Measurements from ENCODE around the gene FBXO7.
A peak's percentile ranks its signal among the peaks of the same experiment; 100 is the strongest.
"Not testable (repeated sequence)": the region's sequence is repeated elsewhere in the genome, so short reads cannot be mapped to it uniquely, and the experiment has no call there.

FBXO7 gene

GRCh38 chr22:32474635-32475467 lies at the start of gene FBXO7:
TSS of gene FBXO7 (plus strand) at chr22:32474811. CDS start at chr22:32475003, 192 bp downstream.
- peak; percentile 93 for DNase-seq (ENCODE audit: low read depth)

GRCh38 chr22:32426881-32427280 lies 47.7 kb upstream of the FBXO7 start:
- DNase-seq (ENCODE audit: low read depth) = no peak

DNA sequence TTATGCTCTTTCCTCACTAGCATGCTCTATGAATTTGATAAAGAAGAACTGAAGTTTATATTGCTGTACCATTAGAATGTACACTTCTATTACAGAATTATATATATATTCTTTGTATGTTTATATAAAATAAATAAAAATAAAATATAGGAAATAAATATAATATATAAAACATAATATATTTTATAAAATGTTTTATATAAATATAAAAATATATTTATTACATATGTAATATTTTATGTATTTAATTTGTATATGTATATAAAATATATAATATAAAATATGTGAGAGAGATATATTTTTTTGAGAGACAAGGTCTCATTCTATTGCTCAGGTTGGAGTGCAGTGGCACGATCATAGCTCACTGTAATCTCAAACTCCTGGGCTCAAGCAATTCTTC lies 44.3 kb upstream of the FBXO7 start:
- DNase-seq (ENCODE audit: low read depth) = no peak

DNA sequence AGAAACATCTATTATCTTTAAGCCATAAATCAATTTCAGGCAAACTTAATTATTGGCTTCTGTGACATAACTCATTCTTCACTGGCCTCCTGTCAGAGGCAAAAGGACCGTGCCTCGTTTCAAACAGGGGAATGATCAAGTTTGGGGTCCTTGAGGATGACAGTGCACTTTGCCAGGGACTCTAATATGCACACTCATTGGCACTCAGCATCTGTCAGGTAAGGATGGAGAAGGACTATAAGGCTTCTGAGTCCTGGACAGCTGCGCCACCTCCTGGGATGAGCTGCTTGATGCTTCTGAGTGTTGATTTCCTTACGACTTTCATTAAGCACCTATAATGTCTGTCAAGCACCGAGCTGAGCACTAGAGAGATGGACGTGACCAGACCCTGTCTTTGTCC lies 30.5 kb upstream of the FBXO7 start:
- DNase-seq (ENCODE audit: low read depth) = no peak

GRCh38 chr22:32446321-32446720 lies 28.3 kb upstream of the FBXO7 start:
- no peak for DNase-seq (ENCODE audit: low read depth)

DNA sequence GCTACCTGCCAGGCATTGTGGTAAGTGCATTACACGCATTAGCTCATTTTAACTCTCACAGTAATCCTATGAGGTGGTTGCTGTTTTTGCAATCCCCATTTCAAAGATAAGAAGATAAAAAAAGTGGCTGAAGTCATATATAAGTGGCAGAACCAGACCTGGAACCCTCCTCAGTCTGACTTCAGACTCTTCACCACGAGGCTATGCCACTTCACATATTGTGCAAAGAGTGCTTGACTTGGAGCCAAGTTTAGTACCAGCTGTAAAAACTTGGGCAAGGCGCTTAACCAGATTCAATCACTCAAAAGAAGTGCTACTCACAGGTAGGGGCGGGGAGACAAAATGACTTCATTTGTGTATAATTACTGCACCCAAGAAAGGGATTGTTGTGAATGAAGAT lies 25.6 kb upstream of the FBXO7 start:
- DNase-seq (ENCODE audit: low read depth) = no peak

DNA sequence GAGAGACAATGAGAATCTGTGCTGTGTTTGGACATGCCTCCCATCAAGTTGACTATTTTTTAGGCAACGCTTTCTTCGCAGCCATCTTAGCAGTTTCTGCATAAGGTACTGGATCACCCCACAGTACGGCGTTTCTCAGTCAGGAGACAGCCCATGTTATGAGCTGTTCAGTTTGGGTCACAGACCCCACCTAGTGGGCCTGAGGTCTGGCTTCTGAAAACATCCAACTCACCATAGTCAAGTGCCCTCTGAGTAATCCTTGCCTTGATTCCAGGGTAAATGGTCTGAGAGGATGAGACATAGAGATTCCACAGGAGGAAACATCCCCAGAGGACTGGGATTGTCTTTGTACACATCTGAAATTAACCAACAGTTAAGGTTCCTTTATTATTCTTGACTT lies 17.6 kb upstream of the FBXO7 start:
- no peak for DNase-seq (ENCODE audit: low read depth)

DNA sequence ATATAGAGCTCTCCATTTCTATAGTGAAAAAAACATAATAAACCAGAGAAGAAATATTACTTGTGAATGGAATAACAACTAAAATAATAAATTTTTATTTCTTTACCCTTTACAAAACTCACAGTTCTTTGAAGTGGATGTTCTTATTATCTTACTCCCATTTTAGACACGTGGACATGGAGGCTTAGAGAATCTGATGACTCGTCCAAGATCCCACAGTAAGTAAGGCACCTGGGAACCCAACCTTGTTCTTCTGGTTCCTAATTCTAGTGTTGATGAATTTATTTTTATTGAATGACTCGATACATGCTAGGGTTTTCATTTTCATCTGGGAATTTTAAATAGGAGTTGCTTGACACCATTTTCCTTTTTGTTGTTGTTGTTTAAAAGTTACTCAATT lies 12.2 kb upstream of the FBXO7 start:
- DNase-seq (ENCODE audit: low read depth) = no peak

DNA sequence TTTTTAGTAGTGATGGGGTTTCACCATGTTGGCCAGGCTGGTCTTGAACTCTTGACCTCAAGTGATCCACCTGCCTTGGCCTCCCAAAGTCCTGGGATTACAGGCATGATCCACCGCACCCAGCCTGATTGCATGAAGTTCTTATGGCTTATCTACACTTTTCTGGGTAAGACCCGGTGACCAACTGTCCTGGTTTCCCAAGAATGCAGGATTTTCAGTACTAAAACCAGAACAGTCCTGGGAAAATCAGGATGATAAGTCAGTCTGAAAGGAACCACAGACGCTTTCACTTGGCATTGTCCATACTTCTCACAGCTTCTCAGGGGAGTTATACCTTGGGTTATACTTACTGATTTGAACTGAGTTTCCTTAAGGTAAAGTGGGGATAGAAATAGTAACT lies 8.9 kb upstream of the FBXO7 start:
- no peak for DNase-seq (ENCODE audit: low read depth)

- no peak for DNase-seq (ENCODE audit: low read depth)
Observed at GRCh38 chr22:32466496-32466895, 8.1 kb upstream of the FBXO7 start.

GRCh38 chr22:32469799-32470212 lies 4.8 kb upstream of the FBXO7 start:
- peak; percentile 67 for DNase-seq (ENCODE audit: low read depth)

DNA sequence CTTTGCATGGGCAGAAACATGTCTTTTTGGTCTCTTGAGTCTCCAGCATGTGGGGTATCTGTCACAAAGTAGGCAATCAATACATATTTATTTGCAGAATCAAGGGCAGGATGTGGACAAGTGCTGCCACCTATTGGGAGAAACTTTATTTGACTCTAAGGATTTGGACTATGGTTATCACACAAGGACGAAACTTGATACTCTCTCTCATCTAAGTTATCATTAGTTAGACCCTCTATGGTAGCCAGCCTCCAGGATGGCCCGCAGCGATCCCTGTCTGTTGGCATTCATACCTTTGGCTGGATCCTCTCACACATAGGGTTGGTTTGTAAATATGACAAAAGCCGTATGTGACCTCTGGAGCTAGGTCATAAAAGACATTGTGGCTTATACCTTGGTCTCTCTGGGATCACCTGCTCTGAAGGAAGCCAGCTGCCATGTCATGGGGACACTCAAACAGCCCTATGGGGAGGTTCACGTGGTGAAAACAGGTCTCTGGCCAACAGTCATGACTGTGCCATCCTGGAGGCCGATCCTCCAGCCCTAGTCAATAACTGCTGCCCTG lies 1.1 kb upstream of the FBXO7 start:
- DNase-seq (ENCODE audit: low read depth) = peak; percentile 57

- DNase-seq (ENCODE audit: low read depth) = no peak
Observed at GRCh38 chr22:32475468-32476010, 928 bp downstream of the FBXO7 start.

GRCh38 chr22:32476281-32477195 lies 1.9 kb downstream of the FBXO7 start:
- DNase-seq (ENCODE audit: low read depth) = no peak

DNA sequence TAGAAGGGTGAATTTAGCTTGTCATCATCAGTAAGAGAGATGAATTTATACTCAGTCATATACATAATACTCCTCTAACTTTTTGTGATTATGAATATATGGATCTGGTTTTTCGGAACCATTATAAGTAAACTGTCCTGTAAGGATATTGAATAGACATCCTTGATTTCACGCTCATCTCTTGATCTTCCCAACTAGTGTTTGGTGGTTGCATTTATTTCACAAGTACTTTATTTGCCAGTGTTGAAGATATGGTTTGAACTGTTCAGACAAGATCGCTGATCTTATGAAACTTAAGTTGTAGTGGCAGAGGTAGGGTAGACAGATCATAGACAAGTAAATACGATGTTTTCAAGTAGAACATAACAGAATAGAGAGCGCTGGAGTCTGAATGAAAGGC lies 3.0 kb downstream of the FBXO7 start:
- no peak for DNase-seq (ENCODE audit: low read depth)

- not testable (repeated sequence) for DNase-seq (ENCODE audit: low read depth)
Observed at GRCh38 chr22:32478552-32478951, 3.9 kb downstream of the FBXO7 start.

GRCh38 chr22:32478994-32479393 lies 4.4 kb downstream of the FBXO7 start:
- no peak for DNase-seq (ENCODE audit: low read depth)

GRCh38 chr22:32480238-32480637 lies 5.6 kb downstream of the FBXO7 start:
- no peak for DNase-seq (ENCODE audit: low read depth)

DNA sequence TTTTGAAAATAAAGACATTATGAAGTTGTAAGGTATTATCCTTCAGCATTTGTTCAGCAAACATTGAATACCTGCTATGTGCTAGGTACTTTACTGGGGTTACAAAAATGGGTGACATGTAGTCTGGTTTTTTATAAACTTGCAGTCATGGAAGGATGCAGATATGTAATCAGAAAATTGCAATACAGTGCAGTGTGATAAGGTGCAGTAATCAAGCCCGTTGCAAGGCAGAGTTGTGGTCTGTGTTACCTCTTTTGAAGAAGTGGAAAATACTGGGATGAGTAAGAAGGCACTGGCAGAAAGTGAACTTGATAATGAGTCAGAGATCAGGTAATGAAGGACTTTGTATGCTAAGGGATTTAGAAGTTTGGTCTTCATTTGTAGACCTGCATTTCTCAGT lies 8.1 kb downstream of the FBXO7 start:
- DNase-seq (ENCODE audit: low read depth) = no peak

- DNase-seq (ENCODE audit: low read depth) = no peak
Observed at GRCh38 chr22:32486656-32487390, 12.2 kb downstream of the FBXO7 start.

DNA sequence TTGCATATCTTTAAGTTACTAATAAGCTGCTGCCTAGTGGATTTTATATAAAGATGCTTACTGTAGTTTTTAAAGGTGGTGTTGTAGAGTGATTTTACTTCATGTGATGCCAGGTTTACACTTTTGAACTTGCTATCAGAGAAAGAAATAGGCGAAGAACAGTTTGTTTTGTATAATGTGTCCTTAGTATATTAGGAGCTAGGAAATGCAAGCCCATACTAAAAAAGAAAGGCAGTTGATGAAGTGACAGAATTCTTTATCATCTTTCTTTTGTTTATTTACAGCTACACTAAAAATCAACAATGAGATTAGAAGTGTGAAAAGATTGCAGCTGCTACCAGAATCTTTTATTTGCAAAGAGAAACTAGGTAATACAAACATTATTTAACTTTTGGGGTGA lies 12.8 kb downstream of the FBXO7 start:
- DNase-seq (ENCODE audit: low read depth) = no peak

- no peak for DNase-seq (ENCODE audit: low read depth)
Observed at GRCh38 chr22:32489377-32489776, 14.8 kb downstream of the FBXO7 start.
